Bronchial epithelial cell (primary cell): Measurements from ENCODE around the gene BAG2. TPM values are rescaled to one million over a fixed set of nuclear protein-coding genes. Genes with fewer than 3 reads are reported as not detected.

Experiments used
- DNase-seq: peaks from one replicate; pipeline ENCODE4 v3.0.0-alpha.2; 2010; ENCODE audit warnings: low read depth
- FAIRE-seq: peaks from 2 replicates; lab custom pipeline; 2011; peaks lifted over from hg19 to GRCh38; lab: Jason Lieb, UNC
- H3K27me3 ChIP-seq: 2 replicates; pipeline ENCODE4 v1.5.1; 2011; ENCODE audit warnings: low read length; ENCODE audit not compliant: control insufficient read depth, insufficient read depth
- H3K36me3 ChIP-seq: 2 replicates; pipeline ENCODE4 v1.5.1; 2011; ENCODE audit warnings: low read length; ENCODE audit not compliant: control insufficient read depth, insufficient read depth
- H3K4me3 ChIP-seq: 2 replicates; pipeline ENCODE4 v1.5.1; 2011; ENCODE audit warnings: mild to moderate bottlenecking, low read depth, low read length, control low read depth
- CTCF ChIP-seq: IDR thresholded peaks from 2 replicates; pipeline ENCODE4 v1.5.1; 2011; ENCODE audit warnings: mild to moderate bottlenecking, moderate library complexity, low read length, control low read depth, inconsistent platforms; ENCODE audit not compliant: insufficient read depth, severe bottlenecking
- total RNA-seq: library from RNA; depleted of rRNA; stranded (reverse); fragments of >200 nt; gene quantifications from 2 replicates; pipeline ENCODE4 v1.2.1, GENCODE V29; 2014

Gene BAG2
- total RNA-seq, 1 donor from 2014 or later = 2.1 TPM

GRCh38 chr6:57221936-57222742, 50.0 kb downstream of the BAG2 start, which contains the start of gene RAB23:
Gene RAB23 (minus strand): TSS chr6:57222307. CDS start chr6:57210380, 11,927 bp downstream.
- DNase-seq = peak; percentile 64
- no peak for FAIRE-seq
- H3K4me3 ChIP-seq = peak within 1 kb of the TSS; percentile 72
- H3K27me3 ChIP-seq = no peaks in the 10 kb centered on the region
- H3K36me3 ChIP-seq = no peaks in the 10 kb centered on the region
- TF ChIP-seq CTCF = no peak

GRCh38 chr6:57222743-57223077, 50.6 kb downstream of the BAG2 start:
- Histone ChIP-seq H3K27me3 (no peaks in the 10 kb centered on the region), H3K4me3 (peak overlapping the region; percentile 72), H3K36me3 (no peaks in the 10 kb centered on the region)
- no peak for TF ChIP-seq CTCF
- FAIRE-seq (no peak), DNase-seq (no peak)

- Histone ChIP-seq H3K27me3 (no peaks in the 10 kb centered on the region), H3K36me3 (no peaks in the 10 kb centered on the region), H3K4me3 (no peak overlapping the region)
- FAIRE-seq = no peak
- no peak for TF ChIP-seq CTCF
- peak; percentile 36 for DNase-seq
Observed at GRCh38 chr6:57224769-57225515, 52.8 kb downstream of the BAG2 start.

GRCh38 chr6:57226221-57226620, 54.1 kb downstream of the BAG2 start:
- Histone ChIP-seq H3K27me3 (no peaks in the 10 kb centered on the region), H3K36me3 (no peaks in the 10 kb centered on the region), H3K4me3 (no peak overlapping the region)
- FAIRE-seq = no peak
- DNase-seq = no peak
- TF ChIP-seq CTCF = no peak

Other genes starting within 250 kb of the BAG2 start
- 0.53 and 1.3 TPM in 2 replicates for gene BEND6, start 217.2 kb upstream of the BAG2 start, total RNA-seq
- 4.1 and 4.5 TPM in 2 replicates for gene KIAA1586, start 125.6 kb upstream of the BAG2 start, total RNA-seq
- gene ZNF451, start 82.1 kb upstream of the BAG2 start, total RNA-seq = 51.6 and 52.4 TPM in 2 replicates
- gene RAB23, start 50.0 kb downstream of the BAG2 start, total RNA-seq = 26.1 and 27.7 TPM in 2 replicates
- gene PRIM2, start 145.3 kb downstream of the BAG2 start, total RNA-seq = 10.1 and 14.7 TPM in 2 replicates